Type B pancreatic cell (in vitro differentiated cells): Measurements from ENCODE around the gene EVC. TPM values are rescaled to one million over a fixed set of nuclear protein-coding genes. Genes with fewer than 3 reads are reported as not detected.
"Not testable (repeated sequence)": the region's sequence is repeated elsewhere in the genome, so short reads cannot be mapped to it uniquely, and the experiment has no call there.

Source experiments
- DNase-seq: peaks from one replicate; pipeline ENCODE4 v3.0.0; 2021; ENCODE audit warnings: mixed read lengths; ENCODE audit not compliant: unreplicated experiment; ENCODE audit errors: extremely low spot score
- H3K27ac Mint-ChIP-seq: 2 replicates; pipeline ENCODE4 v1.8.0; 2021; ENCODE audit warnings: mild to moderate bottlenecking, mixed read lengths
- H3K27me3 Mint-ChIP-seq: 2 replicates; pipeline ENCODE4 v1.8.0; 2021; ENCODE audit warnings: mixed read lengths
- H3K36me3 Mint-ChIP-seq: 2 replicates; pipeline ENCODE4 v1.8.0; 2021; ENCODE audit warnings: mixed read lengths
- H3K4me1 Mint-ChIP-seq: one replicate; pipeline ENCODE4 v1.8.0; 2021; ENCODE audit warnings: mixed read lengths; ENCODE audit not compliant: unreplicated experiment
- H3K4me3 Mint-ChIP-seq: 2 replicates; pipeline ENCODE4 v1.8.0; 2021; ENCODE audit warnings: mild to moderate bottlenecking, mixed read lengths
- H3K9me3 Mint-ChIP-seq: 2 replicates; pipeline ENCODE4 v1.8.0; 2021; ENCODE audit warnings: mixed read lengths
- total RNA-seq: library from RNA; stranded (reverse); gene quantifications from 2 replicates; pipeline ENCODE4 v1.2.1, GENCODE V29; 2021; ENCODE audit warnings: low replicate concordance
- TF ChIP-seq, protein P1 (sequence below): fragments of 200-600 bp; sonication (generic); conservative IDR thresholded peaks from 2 replicates; pipeline ENCODE4 v1.5.0; 2021; ENCODE audit warnings: antibody characterized with exemption, mild to moderate bottlenecking

EVC gene
- total RNA-seq, 1 donor from 2014 or later = 29.2 TPM

DNA sequence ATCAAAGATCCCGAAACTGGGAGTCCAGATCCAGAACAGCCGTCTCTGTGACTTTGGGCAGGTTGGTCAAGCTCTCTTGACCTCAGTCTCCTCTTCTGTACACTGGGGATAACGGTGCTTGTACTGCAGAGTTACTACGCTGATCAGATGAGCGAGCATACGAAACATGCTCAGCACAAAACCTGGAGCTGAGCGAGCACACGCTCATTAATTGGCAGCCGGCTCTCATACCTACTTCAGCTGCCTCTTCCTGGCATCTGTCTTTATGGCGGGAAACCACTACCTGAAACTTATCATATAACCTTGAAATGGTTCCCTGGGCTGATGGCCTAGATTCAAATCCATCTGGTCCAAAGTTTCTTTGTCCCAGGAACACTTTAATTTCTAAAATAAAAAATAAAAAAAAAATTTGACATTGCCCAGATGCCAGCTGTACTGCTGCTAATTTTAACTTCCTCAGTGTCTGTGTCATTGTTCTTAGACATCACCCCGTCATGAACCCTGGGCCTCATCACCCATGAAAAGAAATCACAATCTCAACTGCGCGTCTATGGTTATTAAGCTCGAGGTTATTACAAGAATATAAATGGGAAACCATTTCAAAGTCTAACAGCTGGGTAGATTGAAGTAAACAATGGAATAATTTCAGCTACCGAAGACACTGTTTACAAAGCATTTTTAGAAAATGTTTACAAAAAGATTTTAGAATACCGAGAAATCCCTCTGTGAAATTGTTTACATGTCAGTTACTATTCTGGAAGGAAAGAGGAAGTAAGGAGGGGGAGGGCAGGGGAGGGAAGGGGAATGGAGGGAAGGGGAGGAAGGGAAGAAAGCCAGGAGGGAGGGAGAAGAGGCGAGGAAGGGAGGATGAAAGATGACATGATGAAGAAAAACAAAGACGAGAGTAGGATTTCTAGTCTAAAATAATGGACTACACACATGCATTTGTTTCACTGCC lies 132.9 kb downstream of the EVC start:
- TF ChIP-seq, protein P1, sequence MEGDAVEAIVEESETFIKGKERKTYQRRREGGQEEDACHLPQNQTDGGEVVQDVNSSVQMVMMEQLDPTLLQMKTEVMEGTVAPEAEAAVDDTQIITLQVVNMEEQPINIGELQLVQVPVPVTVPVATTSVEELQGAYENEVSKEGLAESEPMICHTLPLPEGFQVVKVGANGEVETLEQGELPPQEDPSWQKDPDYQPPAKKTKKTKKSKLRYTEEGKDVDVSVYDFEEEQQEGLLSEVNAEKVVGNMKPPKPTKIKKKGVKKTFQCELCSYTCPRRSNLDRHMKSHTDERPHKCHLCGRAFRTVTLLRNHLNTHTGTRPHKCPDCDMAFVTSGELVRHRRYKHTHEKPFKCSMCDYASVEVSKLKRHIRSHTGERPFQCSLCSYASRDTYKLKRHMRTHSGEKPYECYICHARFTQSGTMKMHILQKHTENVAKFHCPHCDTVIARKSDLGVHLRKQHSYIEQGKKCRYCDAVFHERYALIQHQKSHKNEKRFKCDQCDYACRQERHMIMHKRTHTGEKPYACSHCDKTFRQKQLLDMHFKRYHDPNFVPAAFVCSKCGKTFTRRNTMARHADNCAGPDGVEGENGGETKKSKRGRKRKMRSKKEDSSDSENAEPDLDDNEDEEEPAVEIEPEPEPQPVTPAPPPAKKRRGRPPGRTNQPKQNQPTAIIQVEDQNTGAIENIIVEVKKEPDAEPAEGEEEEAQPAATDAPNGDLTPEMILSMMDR = no peak
- no peak for DNase-seq
- Mint-ChIP-seq H3K27me3 (peaks cover 6% of the 10 kb centered on the region), H3K27ac (no peak overlapping the region), H3K4me3 (no peak overlapping the region), H3K4me1 (peaks cover 9% of the 10 kb centered on the region), H3K9me3 (no peaks in the 10 kb centered on the region), H3K36me3 (peaks cover 21% of the 10 kb centered on the region)

DNA sequence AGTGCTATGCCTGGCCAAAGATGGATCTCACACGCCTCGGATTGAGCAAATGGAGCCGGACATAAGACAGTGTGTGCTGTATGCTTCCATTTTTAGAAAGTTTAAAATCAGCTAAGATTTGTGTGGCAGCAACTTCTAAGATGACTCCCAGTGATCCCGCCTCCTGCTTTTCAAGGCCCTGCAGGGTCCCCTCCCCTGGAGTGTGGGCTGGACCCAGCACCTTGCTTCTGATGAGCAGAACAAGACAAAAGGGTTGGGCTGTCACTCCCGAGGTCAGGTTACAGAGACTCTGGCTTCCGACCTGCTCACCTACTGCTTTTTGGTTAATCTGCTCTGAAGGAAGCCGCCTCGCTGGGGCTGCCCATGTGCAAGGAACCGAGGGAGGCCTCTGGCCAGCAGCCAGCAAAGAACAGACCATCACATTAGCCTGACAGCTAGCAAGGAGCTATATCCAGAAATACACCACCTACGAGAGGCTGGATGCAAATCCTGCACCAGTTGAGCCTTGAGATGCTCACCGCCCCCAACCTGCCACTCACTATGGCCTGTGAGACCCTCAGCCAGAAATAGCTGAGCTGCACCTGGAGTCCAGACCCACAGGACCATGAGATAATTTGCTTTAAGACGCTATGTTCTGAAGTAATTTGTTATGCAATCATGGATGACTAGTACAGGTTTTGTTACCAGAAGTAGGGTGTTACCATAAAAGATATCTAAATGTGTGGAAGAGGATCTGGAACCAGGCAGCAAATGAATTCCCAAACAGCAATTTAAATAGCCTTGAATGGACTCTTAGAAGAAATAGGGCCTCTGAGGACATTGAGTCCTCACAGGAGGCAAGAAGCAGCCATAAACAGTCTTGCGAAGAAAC lies 134.3 kb downstream of the EVC start:
- H3K4me3 Mint-ChIP-seq = no peak overlapping the region
- H3K4me1 Mint-ChIP-seq = peaks cover 9% of the 10 kb centered on the region
- peaks cover 25% of the 10 kb centered on the region for H3K36me3 Mint-ChIP-seq
- H3K9me3 Mint-ChIP-seq = no peaks in the 10 kb centered on the region
- no peak for DNase-seq
- TF ChIP-seq, protein P1 = no peak
- H3K27ac Mint-ChIP-seq = no peak overlapping the region
- H3K27me3 Mint-ChIP-seq = peaks cover 6% of the 10 kb centered on the region

DNA sequence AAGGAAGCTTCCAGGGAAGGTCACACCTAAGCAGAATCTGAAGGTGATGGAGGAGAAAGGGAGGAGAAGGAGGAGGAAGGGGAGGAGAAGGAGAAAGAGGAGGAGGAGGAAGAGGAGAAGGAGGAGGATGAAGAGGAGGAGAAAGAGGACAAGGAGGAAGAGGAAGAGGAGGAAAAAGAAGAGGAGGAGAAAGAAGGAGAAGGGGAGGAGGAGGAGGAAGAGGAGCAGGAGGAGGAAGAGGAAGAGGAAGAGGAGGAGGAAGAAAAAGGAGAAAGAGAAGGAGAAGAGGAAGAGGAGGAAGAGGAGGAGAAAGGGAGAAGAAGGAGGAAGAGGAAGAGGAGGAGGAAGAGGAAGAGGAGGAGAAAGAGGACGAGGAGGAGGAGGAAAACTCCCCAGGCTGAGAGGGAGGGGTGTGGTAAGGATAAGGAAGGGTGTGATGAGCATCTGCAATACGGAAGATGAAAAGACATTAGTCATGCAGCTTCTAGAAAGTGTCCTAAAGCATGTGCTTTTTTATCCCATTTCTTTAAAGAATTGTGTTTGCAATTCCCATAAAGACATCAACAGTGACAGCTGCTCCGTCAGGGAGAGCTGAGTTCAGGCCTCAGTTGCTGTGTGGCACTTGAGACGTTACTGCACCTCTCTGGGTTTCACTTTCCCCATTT lies 140.8 kb downstream of the EVC start:
- Mint-ChIP-seq H3K36me3 (peaks cover 15% of the 10 kb centered on the region), H3K9me3 (no peaks in the 10 kb centered on the region)

DNA sequence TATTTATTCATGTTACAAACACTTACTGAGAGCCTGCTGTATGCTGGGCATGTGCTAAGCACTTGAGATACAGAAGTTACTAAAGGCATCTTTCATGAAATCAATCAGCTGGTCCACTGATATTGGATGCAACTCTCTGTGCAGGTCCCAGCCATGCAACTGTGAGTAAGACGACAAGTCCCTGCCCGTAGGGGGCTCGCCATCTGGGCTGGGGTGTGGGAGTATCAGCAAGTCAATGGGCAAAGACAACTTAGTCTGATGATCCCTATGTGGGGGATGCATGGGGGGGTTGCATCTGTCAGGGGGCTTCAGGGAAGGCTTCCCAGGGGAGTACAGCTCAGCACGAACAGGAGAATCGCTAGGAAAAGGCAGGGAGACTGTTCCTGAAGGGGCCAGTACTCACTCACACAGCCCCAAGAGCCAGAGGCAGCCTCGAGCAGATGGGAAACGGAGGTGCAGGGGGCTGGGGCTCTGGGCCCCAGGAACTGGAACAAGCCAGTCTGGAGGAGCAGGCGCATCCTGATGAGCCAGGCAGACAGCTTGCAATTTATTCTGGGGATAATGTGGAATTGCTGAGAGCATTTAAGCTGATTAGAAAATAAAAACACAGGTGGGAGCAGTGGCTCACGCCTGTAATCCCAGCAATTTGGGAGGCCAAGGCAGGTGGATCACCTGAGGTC lies 141.7 kb downstream of the EVC start:
- TF ChIP-seq, protein P1 = no peak
- Mint-ChIP-seq H3K9me3 (no peaks in the 10 kb centered on the region), H3K4me1 (no peaks in the 10 kb centered on the region), H3K27me3 (peaks cover 6% of the 10 kb centered on the region), H3K36me3 (peaks cover 12% of the 10 kb centered on the region), H3K4me3 (no peak overlapping the region), H3K27ac (no peak overlapping the region)
- no peak for DNase-seq

More for the DNA sequence above, 140.8 kb downstream of the EVC start:
- Mint-ChIP-seq H3K4me3 (no peak overlapping the region), H3K4me1 (no peaks in the 10 kb centered on the region), H3K27ac (no peak overlapping the region), H3K27me3 (peaks cover 6% of the 10 kb centered on the region)
- TF ChIP-seq, protein P1 = no peak
- no peak for DNase-seq

DNA sequence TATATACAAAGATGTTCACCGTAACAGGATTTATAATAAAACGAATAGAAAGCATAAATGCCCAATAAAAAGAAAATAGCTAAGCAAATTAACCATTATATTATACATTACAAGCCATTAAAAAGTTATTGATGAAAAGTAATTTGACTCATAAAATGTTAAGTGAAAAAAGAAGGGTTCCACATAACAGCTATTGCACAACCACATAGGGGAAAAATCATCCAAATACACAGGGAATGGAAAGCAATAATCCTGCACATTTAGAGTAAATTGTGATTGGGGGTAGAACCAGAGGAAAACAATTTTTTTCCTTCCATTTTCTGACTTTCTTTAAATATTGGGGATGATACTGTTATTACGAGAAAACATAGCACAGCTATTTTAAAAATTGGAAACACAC lies 143.9 kb downstream of the EVC start:
- no peaks in the 10 kb centered on the region for H3K36me3 Mint-ChIP-seq

DNA sequence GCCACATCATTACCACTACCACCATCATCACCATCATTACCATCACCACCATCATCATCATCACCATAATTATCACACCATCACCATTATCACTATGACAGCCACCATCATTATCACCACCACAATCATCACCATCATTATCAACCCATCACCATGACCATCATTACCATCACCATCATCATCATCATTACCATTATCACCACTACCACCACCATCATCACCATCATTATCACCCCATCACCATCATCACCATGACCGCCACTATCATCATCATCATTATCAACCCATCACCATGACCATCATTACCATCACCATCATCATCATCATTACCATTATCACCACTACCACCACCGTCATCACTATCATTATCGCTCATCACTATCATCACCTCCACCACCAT lies 145.4 kb downstream of the EVC start:
- not testable (repeated sequence) for H3K27ac Mint-ChIP-seq, DNase-seq, H3K9me3 Mint-ChIP-seq, H3K4me1 Mint-ChIP-seq, H3K27me3 Mint-ChIP-seq, H3K4me3 Mint-ChIP-seq, H3K36me3 Mint-ChIP-seq

More for the DNA sequence above, 143.9 kb downstream of the EVC start:
- Mint-ChIP-seq H3K4me3 (no peak overlapping the region), H3K27ac (no peak overlapping the region), H3K27me3 (peaks cover 6% of the 10 kb centered on the region), H3K4me1 (no peaks in the 10 kb centered on the region), H3K9me3 (no peaks in the 10 kb centered on the region)
- TF ChIP-seq, protein P1 = no peak
- no peak for DNase-seq
